Skeletal muscle cell (primary cell): ENCODE results near the gene FBXO33.

Source experiments
- DNase-seq: peaks from one replicate; pipeline ENCODE4 v3.0.0-alpha.2; 2010; ENCODE audit warnings: low read depth
- H3K4me3 ChIP-seq: 2 replicates; pipeline ENCODE4 v1.5.1; 2011; ENCODE audit warnings: low read depth, mild to moderate bottlenecking, control low read depth, low read length, moderate library complexity

The FBXO33 gene

GRCh38 chr14:39432619-39433451 is 602 bp upstream of the FBXO33 start:
- peak overlapping the region; percentile 77 for H3K4me3 ChIP-seq
- peak; percentile 22 for DNase-seq

DNA sequence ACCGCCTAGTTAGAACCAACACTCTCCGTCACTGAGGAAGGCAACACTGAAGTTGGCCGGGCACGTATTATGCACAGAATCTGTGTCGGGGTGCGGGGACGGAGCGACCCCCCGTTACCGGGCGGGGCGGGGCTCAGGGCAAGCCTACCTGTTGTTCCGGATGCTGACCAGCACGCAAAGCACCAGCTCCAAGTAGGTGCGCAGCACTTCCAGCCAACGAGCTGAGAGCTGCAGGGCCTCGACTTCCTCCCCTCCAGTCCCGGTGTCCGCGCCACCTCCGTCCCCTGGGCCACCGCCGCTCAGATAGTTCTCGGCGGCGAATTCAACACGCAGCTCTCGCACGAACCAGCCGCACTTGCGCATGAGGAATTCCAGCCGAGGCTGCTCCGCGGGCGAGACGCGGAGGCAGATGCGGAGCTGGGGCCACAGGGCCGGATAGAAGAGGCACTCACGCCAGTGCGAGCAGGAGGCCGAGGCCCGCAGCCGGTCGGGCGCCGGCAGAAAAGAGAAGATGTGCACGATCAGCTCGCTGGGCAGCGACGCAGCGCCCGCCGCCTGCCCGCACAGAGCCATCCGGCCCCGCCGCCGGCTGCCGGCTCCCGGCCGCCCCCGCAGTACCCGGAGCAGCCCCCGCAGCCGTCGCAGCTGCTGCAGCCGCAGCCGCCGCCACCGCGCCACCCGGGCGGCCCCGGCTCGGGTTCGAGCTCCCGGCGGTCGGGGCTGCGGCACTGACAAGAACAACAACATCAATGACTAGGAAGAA is 636 bp downstream of the FBXO33 start:
- DNase-seq = no peak
- peak overlapping the region; percentile 91 for H3K4me3 ChIP-seq

DNA sequence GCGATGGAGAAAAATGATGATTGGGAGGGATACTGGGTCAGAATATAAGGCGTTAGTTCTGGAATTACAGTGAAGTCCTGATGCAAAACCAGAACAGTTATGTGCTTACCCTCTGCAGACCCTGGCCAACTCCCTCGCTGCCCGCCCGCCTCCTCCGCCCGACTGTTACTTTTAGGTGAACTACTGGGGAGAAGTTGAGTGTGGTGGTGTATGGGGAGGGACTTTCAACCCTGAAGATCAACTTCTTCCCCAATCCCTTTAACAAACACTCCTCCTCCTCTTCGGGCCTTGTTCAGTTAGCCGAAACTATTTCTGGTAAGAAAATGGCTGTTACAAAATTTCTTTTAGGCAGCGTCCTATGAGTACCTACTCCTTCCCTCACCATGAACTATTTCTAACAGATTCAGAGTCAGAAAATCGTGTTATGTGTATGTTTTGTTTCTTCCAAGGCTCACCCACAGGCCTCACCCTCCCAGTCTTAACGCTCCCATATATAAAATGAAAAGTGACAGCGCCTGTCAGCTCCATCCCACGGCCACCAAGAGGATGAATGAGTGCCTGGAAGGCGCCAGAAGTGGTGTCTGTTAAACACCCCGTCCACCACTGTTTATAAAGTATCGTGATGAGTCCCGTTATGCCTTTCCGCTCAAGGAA is 1.3 kb downstream of the FBXO33 start:
- H3K4me3 ChIP-seq = peak overlapping the region; percentile 91
- DNase-seq = no peak

DNA sequence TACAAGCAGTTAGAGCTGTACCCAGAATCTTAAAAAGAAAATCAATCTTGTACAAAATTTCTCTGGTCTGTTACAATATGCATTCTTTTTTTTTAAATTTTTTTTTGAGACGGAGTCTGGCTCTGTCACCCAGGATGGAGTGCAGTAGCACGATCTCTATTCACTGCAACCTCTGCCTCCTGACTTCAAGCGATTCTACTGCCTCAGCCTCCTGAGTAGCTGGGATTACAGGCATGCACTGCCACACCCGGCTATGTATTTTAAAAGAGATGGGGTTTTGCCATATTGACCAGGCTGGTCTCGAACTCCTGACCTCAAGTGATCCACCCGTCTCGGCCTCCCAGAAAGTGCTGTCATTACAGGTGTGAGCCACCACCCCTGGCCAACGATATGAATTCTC is 4.1 kb downstream of the FBXO33 start:
- H3K4me3 ChIP-seq = no peak overlapping the region
- DNase-seq = no peak

- peak; percentile 25 for DNase-seq
- H3K4me3 ChIP-seq = no peak overlapping the region
Measured at GRCh38 chr14:39426605-39427004, 5.6 kb downstream of the FBXO33 start.

DNA sequence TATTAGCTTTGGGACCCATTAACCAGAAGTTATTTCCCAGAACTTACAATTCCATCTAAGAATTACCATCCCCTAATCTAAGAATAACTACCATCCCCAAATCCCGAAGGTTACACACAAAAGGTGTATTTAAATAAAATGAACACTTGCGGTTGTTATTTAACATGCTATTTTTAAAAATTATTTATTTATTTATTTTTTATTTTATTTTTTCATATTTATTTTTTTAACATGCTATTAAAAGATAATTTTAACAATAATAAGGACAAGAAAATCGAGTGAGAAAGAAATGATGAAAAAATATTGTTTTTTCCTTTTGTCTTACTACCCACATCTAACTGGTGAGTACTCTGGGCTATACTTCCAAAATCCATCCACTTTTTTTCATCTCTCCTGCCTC is 6.3 kb downstream of the FBXO33 start:
- H3K4me3 ChIP-seq = no peak overlapping the region
- no peak for DNase-seq

- DNase-seq = no peak
- no peak overlapping the region for H3K4me3 ChIP-seq
Measured at GRCh38 chr14:39423793-39424192, 8.4 kb downstream of the FBXO33 start.

GRCh38 chr14:39422243-39422642 is 10.0 kb downstream of the FBXO33 start:
- DNase-seq = no peak
- no peak overlapping the region for H3K4me3 ChIP-seq

- no peak for DNase-seq
- no peak overlapping the region for H3K4me3 ChIP-seq
Measured at GRCh38 chr14:39419272-39419671, 13.0 kb downstream of the FBXO33 start.

GRCh38 chr14:39417014-39417413 is 15.2 kb downstream of the FBXO33 start:
- H3K4me3 ChIP-seq = no peak overlapping the region
- no peak for DNase-seq

- no peak overlapping the region for H3K4me3 ChIP-seq
- no peak for DNase-seq
Measured at GRCh38 chr14:39416072-39416471, 16.2 kb downstream of the FBXO33 start.

GRCh38 chr14:39406560-39406959 is 25.7 kb downstream of the FBXO33 start:
- DNase-seq = no peak

DNA sequence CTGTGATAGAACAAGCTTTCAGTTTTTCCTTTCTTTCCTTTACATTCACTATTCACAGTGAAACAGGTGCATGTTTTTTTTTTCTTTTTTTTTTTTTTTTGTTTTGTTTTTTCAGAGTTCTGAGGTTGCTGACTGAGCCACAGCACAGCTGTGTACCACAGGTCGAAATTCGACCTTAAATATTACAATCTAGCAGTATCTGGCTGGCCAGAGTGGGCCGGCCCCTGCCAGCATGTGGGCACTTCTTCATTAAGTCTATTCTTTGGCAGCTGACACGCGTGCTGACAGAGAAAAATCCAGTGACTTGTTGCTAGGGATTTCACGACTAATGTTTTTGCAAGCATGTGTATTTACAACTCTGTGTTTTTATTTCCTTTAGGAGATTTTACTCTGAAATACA is 33.9 kb downstream of the FBXO33 start:
- DNase-seq = no peak
- no peak overlapping the region for H3K4me3 ChIP-seq

More at GRCh38 chr14:39406560-39406959, 25.7 kb downstream of the FBXO33 start:
- H3K4me3 ChIP-seq = no peak overlapping the region

DNA sequence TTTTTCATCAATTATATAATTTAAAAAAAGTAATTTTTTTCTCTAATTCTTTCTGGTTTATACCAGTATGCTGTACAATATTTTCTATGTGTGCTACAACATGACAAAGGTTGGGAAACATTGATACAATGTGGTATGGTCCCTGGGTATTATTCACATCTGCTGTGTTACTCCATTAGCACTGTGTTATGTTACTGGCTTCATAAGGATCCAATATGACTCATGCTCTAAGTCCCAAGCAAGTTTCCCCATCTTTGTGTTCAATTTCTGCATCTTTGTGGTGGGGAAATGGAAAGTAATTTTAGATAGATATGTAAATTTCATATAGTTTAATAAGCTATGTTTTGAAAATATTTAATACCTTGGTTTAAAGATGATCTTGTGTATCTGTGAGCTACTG is 35.8 kb downstream of the FBXO33 start:
- DNase-seq = no peak

GRCh38 chr14:39395555-39396254 is 36.5 kb downstream of the FBXO33 start:
- no peak overlapping the region for H3K4me3 ChIP-seq
- no peak for DNase-seq

More for the DNA sequence above, 35.8 kb downstream of the FBXO33 start:
- H3K4me3 ChIP-seq = no peak overlapping the region

DNA sequence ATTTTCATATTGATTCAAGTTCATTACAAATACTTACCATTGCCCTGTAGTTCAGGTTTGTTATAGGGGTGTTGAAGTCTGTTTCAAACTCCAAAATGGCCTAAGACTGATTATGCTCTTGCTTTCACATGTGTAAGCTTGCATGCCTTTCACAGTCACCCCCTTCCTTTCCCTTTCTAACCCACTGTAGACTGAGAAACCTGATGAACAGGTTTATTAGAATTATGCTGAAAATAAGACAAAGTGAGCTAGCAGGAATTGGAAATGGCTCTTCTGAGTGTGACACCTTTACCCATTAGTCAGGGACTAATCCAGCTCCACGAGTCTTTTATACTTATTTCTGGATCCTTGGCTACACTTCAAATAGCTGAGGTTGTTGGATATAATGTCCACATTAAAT is 38.9 kb downstream of the FBXO33 start:
- no peak for DNase-seq
- H3K4me3 ChIP-seq = no peak overlapping the region

GRCh38 chr14:39384177-39384576 is 48.1 kb downstream of the FBXO33 start:
- no peak for DNase-seq
- no peak overlapping the region for H3K4me3 ChIP-seq

GRCh38 chr14:39383741-39384140 is 48.5 kb downstream of the FBXO33 start:
- no peak for DNase-seq
- no peak overlapping the region for H3K4me3 ChIP-seq

GRCh38 chr14:39383026-39383660 is 49.1 kb downstream of the FBXO33 start:
- no peak for DNase-seq
- H3K4me3 ChIP-seq = no peak overlapping the region
